CD4-positive, alpha-beta memory T cell (primary cell): ENCODE results near the gene PLA2G4A. TPM values are rescaled to one million over a fixed set of nuclear protein-coding genes. Genes with fewer than 3 reads are reported as not detected.

Experiments
- CTCF ChIA-PET: fragments of 350-600 bp; sonication (Branson Sonifier 250); formaldehyde crosslinking; loops from one replicate; lab custom pipeline; 2021; ENCODE audit warnings: inconsistent platforms; ENCODE audit not compliant: partially characterized antibody; lab: Charles Lee
- POLR2A ChIA-PET: fragments of 350-600 bp; sonication (Branson Sonifier 250); formaldehyde crosslinking; loops from one replicate; lab custom pipeline; 2021; ENCODE audit not compliant: partially characterized antibody; lab: Charles Lee
- DNase-seq, 5 donors: peaks; one replicate each; pipeline versions ENCODE4 v3.0.0 to v3.0.0-alpha.2; 2020 to 2022; ENCODE audit warnings: mixed read lengths in 1 of 5
- H3K27ac ChIP-seq: one replicate; pipeline ENCODE4 v1.7.0; 2013; ENCODE audit warnings: low read depth, low read length
- H3K27me3 ChIP-seq: 2 replicates; pipeline ENCODE4 v1.7.0; 2013; ENCODE audit warnings: mild to moderate bottlenecking, low read length, moderate library complexity; ENCODE audit not compliant: insufficient read depth
- H3K36me3 ChIP-seq: 2 replicates; pipeline ENCODE4 v1.7.0; 2013; ENCODE audit warnings: mild to moderate bottlenecking, low read length, moderate library complexity; ENCODE audit not compliant: insufficient read depth
- H3K4me1 ChIP-seq: 2 replicates; pipeline ENCODE4 v1.7.0; 2013; ENCODE audit warnings: mild to moderate bottlenecking, low read length, moderate library complexity; ENCODE audit not compliant: insufficient read depth
- H3K4me3 ChIP-seq, 2 donors: one replicate each; pipeline ENCODE4 v1.7.0; 2013; ENCODE audit warnings: low read length in 2 of 2, mild to moderate bottlenecking in 1 of 2
- H3K9me3 ChIP-seq, 2 donors: one replicate each; pipeline ENCODE4 v1.7.0; 2013; ENCODE audit warnings: low read length in 2 of 2, control low read depth in 1 of 2; ENCODE audit not compliant: control insufficient read depth in 1 of 2
- H3K27ac Mint-ChIP-seq, 7 donors: one replicate each; pipeline ENCODE4 v1.8.0; 2020 to 2021; ENCODE audit warnings: mixed read lengths in 7 of 7, mild to moderate bottlenecking in 6 of 7, inconsistent platforms in 3 of 7, moderate library complexity in 3 of 7
- H3K27me3 Mint-ChIP-seq, 2 donors: one replicate each; pipeline ENCODE4 v1.8.0; 2020 to 2021; ENCODE audit warnings: mixed read lengths in 2 of 2
- H3K36me3 Mint-ChIP-seq, 2 donors: one replicate each; pipeline ENCODE4 v1.8.0; 2020 to 2021; ENCODE audit warnings: mixed read lengths in 2 of 2, inconsistent platforms in 1 of 2, mild to moderate bottlenecking in 1 of 2
- H3K4me1 Mint-ChIP-seq, 4 donors: one replicate each; pipeline ENCODE4 v1.8.0; 2020 to 2021; ENCODE audit warnings: mixed read lengths in 4 of 4, mild to moderate bottlenecking in 1 of 4
- H3K4me3 Mint-ChIP-seq, 8 donors: one replicate each; pipeline ENCODE4 v1.8.0; 2020 to 2021; ENCODE audit warnings: mixed read lengths in 8 of 8, mild to moderate bottlenecking in 7 of 8, moderate library complexity in 6 of 8, inconsistent platforms in 3 of 8
- H3K9me3 Mint-ChIP-seq, 8 donors: one replicate each; pipeline ENCODE4 v1.8.0; 2020 to 2021; ENCODE audit warnings: mixed read lengths in 8 of 8, mild to moderate bottlenecking in 5 of 8, inconsistent platforms in 3 of 8, moderate library complexity in 1 of 8
- intact Hi-C: fragments of 100-400 bp; cut with micrococcal nuclease; formaldehyde crosslinking; loops from one replicate; pipeline ENCODE4 v1.15.1; 2023
- polyA plus RNA-seq, 2 donors: library from polyadenylated mRNA; unstranded; fragments of 300-500 nt; fragmentation: Illumina TruSeq; gene quantifications; one replicate each; pipeline ENCODE4 v1.2.3, GENCODE V29; 2021
- total RNA-seq, 2 experiments: library from RNA; stranded (reverse); gene quantifications; one replicate each; pipeline ENCODE4 v1.2.3, GENCODE V29; 2021

The PLA2G4A gene
- total and polyA plus RNA-seq, 4 experiments from 2014 or later = 0.25 to 0.32 TPM; not detected in 2

GRCh38 chr1:186884251-186884650, 55.5 kb downstream of the PLA2G4A start:
- Mint-ChIP-seq H3K4me3 (no peak overlapping the region), H3K27ac (no peak overlapping the region), H3K9me3 (peaks cover 0 to 20% (median 5%) of the 10 kb centered on the region in 8 donors), H3K27me3 (peaks cover 0 to 4% of the 10 kb centered on the region in 2 donors), H3K36me3 (no peaks in the 10 kb centered on the region), H3K4me1 (no peaks in the 10 kb centered on the region)
- intact Hi-C loops = no loop called here
- CTCF ChIA-PET = no interaction called here
- no peaks in the 10 kb centered on the region for H3K36me3 ChIP-seq
- H3K27me3 ChIP-seq = no peaks in the 10 kb centered on the region
- POLR2A ChIA-PET = no interaction called here
- H3K9me3 ChIP-seq = no peaks in the 10 kb centered on the region
- H3K4me3 ChIP-seq = no peak overlapping the region
- no peaks in the 10 kb centered on the region for H3K4me1 ChIP-seq
- no peak overlapping the region for H3K27ac ChIP-seq
- DNase-seq = no peak

DNA sequence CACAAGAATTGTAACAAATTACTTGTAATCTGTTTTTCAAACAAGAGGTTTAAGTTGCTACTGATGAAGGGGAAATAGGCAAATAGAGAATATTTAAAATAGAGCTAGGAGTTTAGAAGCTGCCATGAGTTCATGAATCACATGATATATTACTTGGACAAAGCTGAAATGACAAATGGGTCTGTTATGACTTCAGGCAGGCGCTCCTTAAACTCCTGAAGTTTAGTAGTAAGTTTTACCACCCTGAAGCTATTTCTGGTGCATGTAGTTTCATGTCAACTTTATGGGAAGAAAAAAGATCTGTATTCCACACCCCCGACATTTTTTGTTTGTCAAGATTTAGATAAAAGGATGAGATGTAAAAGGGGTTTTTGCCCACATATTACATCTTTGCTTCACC, 58.5 kb downstream of the PLA2G4A start:
- Mint-ChIP-seq H3K4me1 (no peaks in the 10 kb centered on the region), H3K27me3 (peaks cover 0 to 7% of the 10 kb centered on the region in 2 donors), H3K27ac (no peak overlapping the region), H3K9me3 (peaks cover 2 to 20% (median 6%) of the 10 kb centered on the region in 8 donors), H3K36me3 (no peaks in the 10 kb centered on the region), H3K4me3 (no peak overlapping the region)
- Histone ChIP-seq H3K4me1 (no peaks in the 10 kb centered on the region), H3K9me3 (no peaks in the 10 kb centered on the region), H3K36me3 (no peaks in the 10 kb centered on the region), H3K27ac (no peak overlapping the region), H3K27me3 (no peaks in the 10 kb centered on the region), H3K4me3 (no peak overlapping the region)
- intact Hi-C loops = no loop called here
- POLR2A ChIA-PET = no interaction called here
- no peak for DNase-seq
- CTCF ChIA-PET = no interaction called here

- Mint-ChIP-seq H3K4me1 (no peaks in the 10 kb centered on the region), H3K9me3 (peaks cover 2 to 20% (median 7%) of the 10 kb centered on the region in 8 donors), H3K27me3 (peaks cover 0 to 7% of the 10 kb centered on the region in 2 donors), H3K4me3 (no peak overlapping the region), H3K36me3 (no peaks in the 10 kb centered on the region), H3K27ac (no peak overlapping the region)
- Histone ChIP-seq H3K27ac (no peak overlapping the region), H3K36me3 (no peaks in the 10 kb centered on the region), H3K9me3 (no peaks in the 10 kb centered on the region), H3K4me1 (no peaks in the 10 kb centered on the region), H3K27me3 (no peaks in the 10 kb centered on the region), H3K4me3 (no peak overlapping the region)
- POLR2A ChIA-PET = no interaction called here
- no peak for DNase-seq
- intact Hi-C loops = no loop called here
- CTCF ChIA-PET = no interaction called here
Observed at GRCh38 chr1:186888367-186888766, 59.6 kb downstream of the PLA2G4A start.

GRCh38 chr1:186892936-186893335, 64.2 kb downstream of the PLA2G4A start:
- Mint-ChIP-seq H3K4me1 (no peaks in the 10 kb centered on the region), H3K4me3 (no peak overlapping the region), H3K27ac (no peak overlapping the region), H3K36me3 (no peaks in the 10 kb centered on the region), H3K9me3 (peaks cover 0 to 8% (median 2%) of the 10 kb centered on the region in 8 donors), H3K27me3 (peaks cover 0 to 7% of the 10 kb centered on the region in 2 donors)
- POLR2A ChIA-PET = no interaction called here
- no peaks in the 10 kb centered on the region for H3K9me3 ChIP-seq
- CTCF ChIA-PET = no interaction called here
- no peak for DNase-seq
- intact Hi-C loops = no loop called here
- H3K36me3 ChIP-seq = no peaks in the 10 kb centered on the region
- no peaks in the 10 kb centered on the region for H3K4me1 ChIP-seq
- no peak overlapping the region for H3K4me3 ChIP-seq
- no peaks in the 10 kb centered on the region for H3K27me3 ChIP-seq
- H3K27ac ChIP-seq = no peak overlapping the region

- intact Hi-C loops = no loop called here
- Mint-ChIP-seq H3K4me3 (no peak overlapping the region), H3K4me1 (no peaks in the 10 kb centered on the region), H3K36me3 (no peaks in the 10 kb centered on the region), H3K9me3 (peaks cover 0 to 8% (median under 1%) of the 10 kb centered on the region in 8 donors), H3K27me3 (peaks cover 0 to 3% of the 10 kb centered on the region in 2 donors), H3K27ac (no peak overlapping the region)
- H3K36me3 ChIP-seq = no peaks in the 10 kb centered on the region
- H3K27ac ChIP-seq = no peak overlapping the region
- POLR2A ChIA-PET = no interaction called here
- no peaks in the 10 kb centered on the region for H3K27me3 ChIP-seq
- H3K4me3 ChIP-seq = no peak overlapping the region
- H3K4me1 ChIP-seq = no peaks in the 10 kb centered on the region
- DNase-seq = no peak
- CTCF ChIA-PET = no interaction called here
- H3K9me3 ChIP-seq = no peaks in the 10 kb centered on the region
Observed at GRCh38 chr1:186894415-186894814, 65.7 kb downstream of the PLA2G4A start.

- no peak overlapping the region for H3K4me3 Mint-ChIP-seq
- ChIA-PET CTCF (no interaction called here), POLR2A (no interaction called here)
- intact Hi-C loops = no loop called here
- Histone ChIP-seq H3K9me3 (no peaks in the 10 kb centered on the region), H3K4me1 (no peaks in the 10 kb centered on the region), H3K27ac (no peak overlapping the region), H3K36me3 (no peaks in the 10 kb centered on the region), H3K4me3 (no peak overlapping the region), H3K27me3 (no peaks in the 10 kb centered on the region)
- H3K9me3 Mint-ChIP-seq = peaks cover 0 to 5% (median 0%) of the 10 kb centered on the region in 8 donors
- H3K4me1 Mint-ChIP-seq = no peaks in the 10 kb centered on the region
- no peak overlapping the region for H3K27ac Mint-ChIP-seq
- no peaks in the 10 kb centered on the region for H3K36me3 Mint-ChIP-seq
- no peaks in the 10 kb centered on the region for H3K27me3 Mint-ChIP-seq
- no peak for DNase-seq
Observed at GRCh38 chr1:186896211-186896610, 67.5 kb downstream of the PLA2G4A start.

- Mint-ChIP-seq H3K4me3 (no peak overlapping the region), H3K36me3 (no peaks in the 10 kb centered on the region), H3K9me3 (peaks cover 0 to 5% (median 0%) of the 10 kb centered on the region in 8 donors), H3K4me1 (no peaks in the 10 kb centered on the region), H3K27ac (no peak overlapping the region), H3K27me3 (no peaks in the 10 kb centered on the region)
- H3K4me1 ChIP-seq = no peaks in the 10 kb centered on the region
- ChIA-PET POLR2A (no interaction called here), CTCF (no interaction called here)
- DNase-seq = no peak
- no peaks in the 10 kb centered on the region for H3K9me3 ChIP-seq
- intact Hi-C loops = no loop called here
- H3K27me3 ChIP-seq = no peaks in the 10 kb centered on the region
- H3K27ac ChIP-seq = no peak overlapping the region
- H3K4me3 ChIP-seq = no peak overlapping the region
- no peaks in the 10 kb centered on the region for H3K36me3 ChIP-seq
Observed at GRCh38 chr1:186897008-186897407, 68.3 kb downstream of the PLA2G4A start.

DNA sequence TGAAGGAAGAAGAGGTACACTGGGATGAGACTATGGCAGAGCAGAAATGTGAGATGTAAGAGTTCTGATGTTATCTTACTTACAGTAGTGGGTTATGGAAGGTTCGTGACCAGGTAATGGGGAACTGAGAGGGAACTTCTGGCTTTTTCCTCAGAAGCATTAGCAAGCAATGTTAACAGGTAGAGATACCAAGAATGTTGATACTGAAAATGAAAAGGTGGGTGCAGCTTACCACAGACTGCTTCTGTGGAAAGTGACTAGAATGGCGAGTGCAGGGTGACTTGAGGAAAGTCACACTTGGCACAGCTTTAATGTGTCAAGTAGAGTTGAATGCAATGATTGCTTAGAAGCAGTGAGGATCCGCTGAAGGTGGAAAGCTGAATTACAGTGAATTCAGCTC, 70.8 kb downstream of the PLA2G4A start:
- no peak overlapping the region for H3K27ac ChIP-seq
- no peaks in the 10 kb centered on the region for H3K36me3 ChIP-seq
- CTCF ChIA-PET = no interaction called here
- no peaks in the 10 kb centered on the region for H3K4me1 ChIP-seq
- Mint-ChIP-seq H3K27me3 (no peaks in the 10 kb centered on the region), H3K9me3 (peaks cover 0 to 5% (median 0%) of the 10 kb centered on the region in 8 donors), H3K4me3 (no peak overlapping the region), H3K4me1 (no peaks in the 10 kb centered on the region), H3K36me3 (no peaks in the 10 kb centered on the region), H3K27ac (no peak overlapping the region)
- H3K9me3 ChIP-seq = no peaks in the 10 kb centered on the region
- H3K27me3 ChIP-seq = no peaks in the 10 kb centered on the region
- H3K4me3 ChIP-seq = no peak overlapping the region
- no peak for DNase-seq
- POLR2A ChIA-PET = no interaction called here
- intact Hi-C loops = no loop called here
